GM21360 (cell line): Measurements from ENCODE around the gene TRIL.

ENCODE experiments used
- ATAC-seq: cut with Tn5 transposase; IDR thresholded peaks from one replicate; pipeline ENCODE4 v1.9.1; 2021; ENCODE audit warnings: mild to moderate bottlenecking, moderate library complexity; ENCODE audit not compliant: unreplicated experiment

TRIL gene

GRCh38 chr7:28941633-28942032 lies 16.5 kb downstream of the TRIL start:
- ATAC-seq = no peak

GRCh38 chr7:28940741-28941384 lies 17.3 kb downstream of the TRIL start:
- no peak for ATAC-seq

GRCh38 chr7:28939844-28940544 lies 18.1 kb downstream of the TRIL start:
- ATAC-seq = no peak

- no peak for ATAC-seq
These were observed 18.8 kb downstream of the TRIL start for GRCh38 chr7:28939367-28939766.

GRCh38 chr7:28937619-28938018 lies 20.5 kb downstream of the TRIL start:
- no peak for ATAC-seq

- ATAC-seq = no peak
These were observed 21.0 kb downstream of the TRIL start for GRCh38 chr7:28937103-28937502.

- no peak for ATAC-seq
These were observed 24.2 kb downstream of the TRIL start for GRCh38 chr7:28933846-28934320.

GRCh38 chr7:28931565-28931964 lies 26.6 kb downstream of the TRIL start:
- no peak for ATAC-seq

- ATAC-seq = peak; percentile 92
These were observed 31.1 kb downstream of the TRIL start for GRCh38 chr7:28926871-28927597.

- ATAC-seq = no peak
These were observed 35.4 kb downstream of the TRIL start for GRCh38 chr7:28922624-28923331.

GRCh38 chr7:28921822-28922221 lies 36.3 kb downstream of the TRIL start:
- ATAC-seq = peak; percentile 78

- no peak for ATAC-seq
These were observed 37.7 kb downstream of the TRIL start for GRCh38 chr7:28920424-28920823.

GRCh38 chr7:28919510-28919909 lies 38.6 kb downstream of the TRIL start:
- no peak for ATAC-seq

GRCh38 chr7:28908775-28909174 lies 49.4 kb downstream of the TRIL start:
- no peak for ATAC-seq

- ATAC-seq = no peak
These were observed 52.7 kb downstream of the TRIL start for GRCh38 chr7:28905464-28905863.

GRCh38 chr7:28904578-28905048 lies 53.5 kb downstream of the TRIL start:
- ATAC-seq = no peak

GRCh38 chr7:28903730-28904577 lies 54.2 kb downstream of the TRIL start:
- no peak for ATAC-seq
